Activated T-cell treated with anti-CD3 and anti-CD28 coated beads, Interleukin-2, amount 50 U/mL, for 1 hour (primary cell): ENCODE data around the gene RNF212.
A peak's percentile ranks its signal among the peaks of the same experiment; 100 is the strongest.

Source experiments
- DNase-seq: peaks from one replicate; pipeline ENCODE4 v3.0.0-alpha.2; 2020

Gene RNF212

GRCh38 chr4:1086011-1086410 is 27.4 kb downstream of the RNF212 start:
- DNase-seq: no peak

GRCh38 chr4:1085404-1085799 is 28.0 kb downstream of the RNF212 start:
- DNase-seq: no peak

GRCh38 chr4:1084796-1085403 is 28.5 kb downstream of the RNF212 start:
- no peak for DNase-seq

- no peak for DNase-seq
Observed at GRCh38 chr4:1084394-1084793, 29.0 kb downstream of the RNF212 start.

- DNase-seq: no peak
Observed at GRCh38 chr4:1082215-1083182, 30.9 kb downstream of the RNF212 start.

GRCh38 chr4:1081689-1082040 is 31.7 kb downstream of the RNF212 start:
- no peak for DNase-seq

- DNase-seq: no peak
Observed at GRCh38 chr4:1080961-1081688, 32.2 kb downstream of the RNF212 start.

- no peak for DNase-seq
Observed at GRCh38 chr4:1080432-1080831, 32.9 kb downstream of the RNF212 start.

GRCh38 chr4:1079711-1080265 is 33.6 kb downstream of the RNF212 start:
- DNase-seq: no peak

GRCh38 chr4:1078490-1078889 is 34.9 kb downstream of the RNF212 start:
- DNase-seq: no peak

- no peak for DNase-seq
Observed at GRCh38 chr4:1077711-1078477, 35.5 kb downstream of the RNF212 start.

GRCh38 chr4:1075809-1076699 is 37.3 kb downstream of the RNF212 start:
- no peak for DNase-seq

- DNase-seq: no peak
Observed at GRCh38 chr4:1075225-1075624, 38.1 kb downstream of the RNF212 start.

- DNase-seq: no peak
Observed at GRCh38 chr4:1074077-1074476, 39.3 kb downstream of the RNF212 start.

- peak; percentile 48 for DNase-seq
Observed at GRCh38 chr4:1072830-1073446, 40.4 kb downstream of the RNF212 start.

GRCh38 chr4:1069394-1069793 is 44.0 kb downstream of the RNF212 start:
- no peak for DNase-seq

- no peak for DNase-seq
Observed at GRCh38 chr4:1065732-1066131, 47.6 kb downstream of the RNF212 start.

GRCh38 chr4:1062419-1062818 is 50.9 kb downstream of the RNF212 start:
- DNase-seq: no peak

- no peak for DNase-seq
Observed at GRCh38 chr4:1061760-1062159, 51.6 kb downstream of the RNF212 start.

GRCh38 chr4:1061056-1061700 is 52.2 kb downstream of the RNF212 start:
- no peak for DNase-seq

- DNase-seq: no peak
Observed at GRCh38 chr4:1060621-1061020, 52.7 kb downstream of the RNF212 start.
